HG03196 (cell line): Measurements from ENCODE around the gene MIEF2.
"Not testable (repeated sequence)": the region's sequence is repeated elsewhere in the genome, so short reads cannot be mapped to it uniquely, and the experiment has no call there.

Experiments used
- ATAC-seq: cut with Tn5 transposase; IDR thresholded peaks from one replicate; pipeline ENCODE4 v1.9.1; 2021; ENCODE audit not compliant: unreplicated experiment

Gene MIEF2, protein sequence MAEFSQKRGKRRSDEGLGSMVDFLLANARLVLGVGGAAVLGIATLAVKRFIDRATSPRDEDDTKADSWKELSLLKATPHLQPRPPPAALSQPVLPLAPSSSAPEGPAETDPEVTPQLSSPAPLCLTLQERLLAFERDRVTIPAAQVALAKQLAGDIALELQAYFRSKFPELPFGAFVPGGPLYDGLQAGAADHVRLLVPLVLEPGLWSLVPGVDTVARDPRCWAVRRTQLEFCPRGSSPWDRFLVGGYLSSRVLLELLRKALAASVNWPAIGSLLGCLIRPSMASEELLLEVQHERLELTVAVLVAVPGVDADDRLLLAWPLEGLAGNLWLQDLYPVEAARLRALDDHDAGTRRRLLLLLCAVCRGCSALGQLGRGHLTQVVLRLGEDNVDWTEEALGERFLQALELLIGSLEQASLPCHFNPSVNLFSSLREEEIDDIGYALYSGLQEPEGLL

DNA sequence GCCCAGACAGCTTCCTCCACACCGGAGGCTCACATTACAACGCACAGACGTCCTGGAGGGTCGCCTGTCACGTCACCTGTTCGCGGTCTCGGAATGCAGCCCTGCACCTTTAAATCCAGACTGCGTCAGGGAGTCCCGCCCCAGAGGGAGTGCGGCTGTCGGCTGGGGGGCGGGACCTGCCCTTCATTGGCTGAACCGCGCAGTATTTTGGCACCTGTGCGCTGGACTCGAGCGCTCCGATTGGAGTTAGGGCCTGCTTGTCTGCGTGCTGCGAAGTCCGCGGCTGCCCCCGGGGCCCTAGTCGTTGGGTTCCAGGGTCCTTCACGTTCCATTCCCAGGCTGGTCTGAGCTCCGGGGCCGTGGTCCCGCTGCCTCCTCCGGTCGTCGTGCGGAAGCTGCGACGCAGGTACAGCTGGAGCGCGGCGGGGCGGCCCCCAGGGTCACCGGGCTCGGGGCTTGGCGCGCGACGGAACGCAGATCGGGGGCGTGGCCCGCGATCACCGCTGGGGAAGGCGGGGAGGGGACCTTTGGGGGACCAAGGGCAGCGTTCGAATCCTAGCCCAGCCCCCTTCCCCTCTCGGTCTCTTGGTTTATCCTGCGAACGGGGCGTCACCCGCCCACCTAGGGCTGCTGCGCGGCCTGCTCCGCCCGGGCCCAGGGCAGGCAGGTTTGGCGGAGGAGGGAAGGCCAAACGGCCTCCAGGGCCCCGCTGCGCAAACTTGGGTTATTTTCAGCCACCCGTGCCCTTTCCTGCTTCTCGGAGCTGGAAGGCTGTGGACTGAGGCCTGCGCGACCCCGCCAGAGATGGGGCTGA is at the start of gene MIEF2:
Gene MIEF2, plus strand, starts transcription at position 331 of the 814 bp plus-strand sequence. CDS start 2,059 bp downstream, outside the sequence.
- ATAC-seq = peak; percentile 75

DNA sequence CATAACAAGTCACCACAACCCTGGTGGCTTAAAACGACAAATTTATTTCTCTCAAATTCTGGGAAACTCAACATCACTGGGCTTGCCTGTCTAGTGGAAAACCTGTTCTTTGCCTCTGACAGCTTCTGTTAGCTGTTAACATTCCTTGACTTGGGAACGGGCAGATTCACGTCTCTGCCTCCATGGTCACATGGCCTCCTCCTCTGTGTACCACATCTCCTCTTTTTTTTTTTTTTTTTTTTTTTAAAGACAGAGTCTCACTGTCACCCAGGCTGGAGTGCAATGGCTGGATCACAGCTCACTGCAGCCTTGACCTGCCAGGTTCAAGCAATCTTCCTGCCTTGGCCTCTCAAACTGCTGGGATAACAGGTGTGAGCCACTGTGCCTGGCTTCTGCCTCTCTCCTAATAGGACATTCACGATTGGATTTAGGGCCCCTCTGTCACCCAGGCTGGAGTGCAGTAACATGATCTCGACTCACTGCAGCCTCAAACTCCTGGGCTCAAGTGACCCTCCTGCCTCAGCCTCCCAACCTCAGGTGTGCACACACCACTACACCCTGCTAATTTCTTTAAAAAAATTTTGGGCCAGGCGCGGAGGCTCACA is 46.7 kb upstream of the MIEF2 start:
- ATAC-seq = no peak

DNA sequence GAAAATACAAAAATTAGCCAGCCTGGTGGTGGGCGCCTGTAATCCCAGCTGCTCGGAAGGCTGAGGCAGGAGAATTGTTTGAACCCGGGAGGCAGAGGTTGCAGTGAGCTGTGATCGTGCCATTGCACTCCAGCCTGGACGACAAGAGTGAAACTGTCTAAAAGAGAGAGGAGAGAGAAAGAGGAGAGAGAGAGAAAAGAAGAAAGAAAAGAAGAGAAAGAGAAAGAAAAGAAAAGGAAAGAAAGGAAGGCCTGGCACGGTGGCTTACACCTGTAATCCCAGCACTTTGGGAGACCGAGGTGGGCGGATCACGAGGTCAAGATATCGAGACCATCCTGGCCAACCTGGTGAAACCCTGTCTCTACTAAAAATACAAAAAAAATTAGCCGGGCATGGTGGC is 43.6 kb upstream of the MIEF2 start:
- not testable (repeated sequence) for ATAC-seq

DNA sequence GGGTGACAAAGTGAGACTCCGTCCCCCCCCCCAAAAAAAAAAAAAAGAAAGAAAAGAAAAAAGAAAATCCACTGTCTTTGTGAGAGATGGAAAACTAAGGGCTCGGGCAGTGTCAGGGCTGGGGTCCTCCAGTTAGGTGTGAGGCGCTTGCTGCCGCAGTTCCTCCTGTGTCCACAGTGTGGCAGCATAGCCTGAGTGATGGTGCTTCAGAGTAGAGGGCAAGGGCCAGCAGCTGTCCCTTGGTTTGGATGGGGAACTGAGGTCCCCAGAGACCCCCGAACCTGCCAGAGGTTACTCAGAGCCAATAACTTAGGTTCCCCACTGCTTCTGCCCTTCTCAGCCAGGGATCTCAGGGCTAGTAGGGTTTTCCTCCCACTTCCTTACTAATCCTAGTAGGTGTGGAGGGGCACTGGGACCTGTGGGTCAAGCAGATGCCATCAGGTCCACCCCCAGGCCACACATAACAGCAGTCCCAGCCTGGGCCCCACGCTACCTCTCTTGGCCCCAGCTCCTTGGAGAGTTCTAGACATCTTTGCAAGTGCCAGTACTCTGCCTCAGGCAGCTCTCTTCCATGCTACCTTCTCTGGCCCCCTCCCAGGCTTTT is 42.9 kb upstream of the MIEF2 start:
- no peak for ATAC-seq

DNA sequence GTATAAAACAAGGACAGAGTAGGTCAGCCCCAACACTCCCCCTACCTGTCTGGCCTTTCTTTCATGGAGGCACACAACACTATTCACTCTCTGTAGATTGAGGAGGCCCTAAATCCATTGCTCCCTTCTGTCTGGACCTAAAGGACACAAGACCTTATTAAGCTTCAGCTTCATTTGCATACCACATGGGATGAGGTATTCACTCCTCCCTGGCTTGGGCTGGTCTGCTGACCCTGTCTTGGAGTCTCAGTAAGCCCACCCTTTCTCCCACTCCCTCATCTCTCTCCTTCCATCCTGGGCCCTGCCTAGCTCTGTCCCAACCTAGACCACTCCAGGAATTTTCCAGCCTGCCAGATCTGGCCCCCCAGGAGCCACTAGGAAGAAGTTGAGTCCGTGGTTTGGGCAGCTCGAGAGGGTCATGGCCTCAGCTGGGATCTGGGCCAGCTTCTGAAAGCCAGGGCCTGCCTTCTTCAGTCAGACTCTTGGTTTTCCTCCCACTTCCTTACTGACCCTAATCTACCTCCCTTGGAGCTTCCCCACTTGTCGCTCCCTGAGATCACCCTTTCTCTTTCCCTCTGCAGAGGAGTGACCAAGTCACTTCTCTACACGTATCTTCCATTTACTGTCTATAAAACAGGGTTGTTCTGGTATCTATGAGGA is 41.6 kb upstream of the MIEF2 start:
- ATAC-seq = no peak

DNA sequence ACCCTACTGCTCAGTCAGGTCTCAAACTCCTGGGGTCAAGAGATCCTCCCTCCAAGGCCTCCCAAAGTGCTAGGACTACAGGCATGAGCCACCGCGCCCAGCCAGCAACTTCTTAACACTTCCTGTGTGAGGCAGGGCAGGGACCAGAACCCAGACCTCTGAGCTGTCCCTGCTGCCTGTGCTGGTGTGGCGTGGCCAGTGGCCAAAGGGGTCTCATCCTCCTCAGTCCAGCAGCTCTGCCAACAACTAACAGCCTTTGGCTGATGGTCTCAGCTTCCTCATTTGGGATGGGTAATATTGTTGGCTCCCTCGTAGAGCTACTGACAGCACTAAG is 36.4 kb upstream of the MIEF2 start:
- no peak for ATAC-seq

DNA sequence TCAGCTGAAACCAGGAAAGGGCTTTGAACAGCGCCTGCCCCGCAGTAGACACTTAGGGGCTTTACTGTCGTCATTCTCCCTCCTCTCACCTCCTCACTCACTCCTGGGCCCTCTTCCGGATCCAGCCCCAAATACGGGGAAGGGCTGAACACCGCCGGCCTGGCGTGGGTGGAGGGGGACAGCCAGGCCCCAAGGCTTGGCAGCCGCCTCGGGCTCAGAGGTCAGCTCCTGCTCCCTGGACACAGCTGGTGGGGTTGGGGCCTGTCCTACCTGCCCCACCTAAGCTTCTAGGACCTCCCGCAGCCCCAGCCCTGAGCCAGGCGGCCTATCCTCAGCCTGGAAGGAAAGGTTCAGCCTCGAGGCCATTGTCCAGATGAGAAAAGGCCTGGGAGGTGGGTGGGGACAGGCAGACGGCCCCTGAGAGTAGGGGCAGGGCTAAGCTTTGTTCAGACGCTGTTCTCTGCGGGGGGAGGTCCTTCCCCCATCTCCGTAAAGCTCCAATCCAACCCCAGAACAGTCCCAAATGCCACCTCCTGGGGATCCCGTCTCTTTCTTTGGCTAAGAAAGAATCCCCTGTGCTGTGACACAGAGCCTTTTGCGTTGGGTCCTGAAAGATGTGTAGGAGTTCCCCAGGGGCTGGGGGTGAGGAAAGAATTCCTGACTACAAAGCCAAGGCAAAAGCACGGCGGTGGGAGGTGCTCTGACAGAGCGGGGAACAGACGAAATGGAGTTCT is 35.9 kb upstream of the MIEF2 start:
- no peak for ATAC-seq

DNA sequence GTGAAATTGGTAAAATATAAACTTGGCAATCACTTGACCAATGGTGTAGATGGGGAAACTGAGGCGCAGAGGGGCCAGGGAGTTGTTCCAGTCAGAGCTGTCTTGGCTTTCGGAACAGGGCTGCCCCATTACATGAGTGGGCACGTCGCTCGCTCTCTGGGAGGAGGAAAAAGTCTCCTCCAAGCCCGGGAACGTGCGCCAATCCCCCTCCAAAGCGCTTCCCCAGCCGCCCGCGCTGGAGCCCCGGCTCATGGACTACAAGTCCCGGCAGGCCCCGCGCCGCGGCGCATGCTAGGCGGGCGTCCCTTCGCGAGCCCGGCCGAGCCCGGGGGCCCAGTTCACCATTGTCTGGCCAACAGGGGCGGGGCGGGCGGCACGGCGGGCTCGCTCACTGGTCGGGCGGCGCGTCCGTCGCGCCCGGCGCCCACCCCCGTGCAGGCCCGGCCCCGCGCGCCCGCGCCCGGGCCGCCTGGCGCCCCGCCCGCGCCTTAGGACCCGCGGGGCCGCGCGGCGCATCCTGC is 35.3 kb upstream of the MIEF2 start, which contains the start of gene LLGL1:
Gene LLGL1, plus strand, starts transcription at position 515 of the 521 bp plus-strand sequence. CDS start 48 bp downstream, outside the sequence.
- ATAC-seq = peak; percentile 77

DNA sequence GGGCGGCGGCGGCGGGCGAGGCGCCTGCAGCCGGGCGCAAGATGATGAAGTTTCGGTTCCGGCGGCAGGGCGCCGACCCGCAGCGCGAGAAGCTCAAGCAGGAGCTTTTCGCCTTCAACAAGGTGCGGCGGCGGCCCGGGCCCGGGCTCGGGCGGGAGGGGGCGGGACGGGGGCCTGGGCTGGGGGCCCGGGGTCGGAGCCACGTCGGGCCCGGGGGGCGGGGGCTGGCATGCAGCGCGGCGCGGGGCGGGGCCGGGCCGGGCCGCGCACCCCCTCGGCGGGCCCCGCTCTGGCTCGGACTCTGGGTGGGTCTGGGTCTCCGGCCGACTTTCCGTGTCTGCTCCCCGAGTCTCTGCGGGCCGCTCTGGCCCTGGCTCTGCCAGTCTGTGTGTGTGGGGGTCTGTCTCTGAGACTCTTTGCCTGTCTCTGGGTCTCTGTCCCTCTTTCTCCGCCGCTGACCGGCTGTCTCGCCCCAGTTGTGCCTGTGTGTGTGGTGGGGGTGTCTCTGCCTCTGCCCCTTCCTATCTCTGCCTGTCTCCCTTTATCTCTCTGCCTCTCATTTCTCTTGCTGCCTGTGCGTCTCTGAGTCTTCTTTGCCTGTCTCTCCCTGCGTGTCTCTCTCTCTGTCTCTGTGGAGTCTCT is 34.7 kb upstream of the MIEF2 start:
- no peak for ATAC-seq

DNA sequence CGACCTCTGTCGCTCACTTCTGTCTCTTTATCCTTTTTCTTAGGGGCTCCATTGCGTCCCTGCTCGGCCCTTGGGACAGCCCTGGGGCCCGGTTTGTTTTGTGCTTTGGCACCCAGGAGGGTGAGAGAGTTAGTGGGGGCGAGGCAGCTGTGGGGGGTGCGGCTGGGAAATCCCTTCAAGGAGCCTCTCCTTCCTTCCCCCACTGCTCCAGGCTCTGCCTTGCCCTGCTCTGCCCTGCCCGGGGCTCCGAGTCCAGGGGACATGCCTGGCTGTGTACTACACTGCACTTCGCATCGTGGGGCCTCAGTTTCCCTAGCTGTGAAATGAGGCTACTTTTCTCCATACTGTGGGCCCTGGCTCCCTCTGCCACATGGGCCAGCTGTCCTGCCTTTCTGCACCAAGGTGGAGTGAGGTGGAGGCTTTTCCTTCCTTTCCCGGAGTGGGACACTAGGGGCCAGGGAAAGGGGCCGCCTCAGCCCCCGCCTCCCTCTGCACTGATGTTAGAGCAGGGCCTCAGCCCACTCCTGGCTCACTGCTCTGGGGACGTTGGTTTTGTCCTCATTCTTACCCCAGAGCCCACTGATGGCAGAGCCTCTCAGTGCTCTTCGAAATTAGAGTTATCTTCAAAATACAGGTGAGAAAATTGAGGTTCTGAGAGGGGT is 34.0 kb upstream of the MIEF2 start:
- ATAC-seq = no peak

DNA sequence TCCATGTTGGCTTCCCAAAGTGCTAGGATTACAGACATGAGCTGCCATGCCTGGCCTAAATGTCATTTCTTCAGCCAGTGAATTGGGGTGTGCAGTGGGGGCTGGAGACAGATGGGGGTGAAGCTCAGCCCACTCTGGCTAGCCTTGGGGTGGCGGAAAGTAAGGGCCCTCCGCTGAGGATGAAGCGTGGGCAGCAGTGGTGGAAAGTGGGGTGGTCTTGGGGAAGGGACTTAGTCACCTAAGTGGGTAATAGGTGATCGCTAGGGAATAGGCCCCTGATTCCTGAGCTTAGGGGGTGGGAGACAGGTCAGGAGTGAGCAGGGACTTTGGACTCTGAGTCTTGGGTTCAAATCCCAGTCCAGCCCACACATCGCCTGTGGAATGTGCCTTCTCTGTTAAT is 32.8 kb upstream of the MIEF2 start:
- no peak for ATAC-seq

DNA sequence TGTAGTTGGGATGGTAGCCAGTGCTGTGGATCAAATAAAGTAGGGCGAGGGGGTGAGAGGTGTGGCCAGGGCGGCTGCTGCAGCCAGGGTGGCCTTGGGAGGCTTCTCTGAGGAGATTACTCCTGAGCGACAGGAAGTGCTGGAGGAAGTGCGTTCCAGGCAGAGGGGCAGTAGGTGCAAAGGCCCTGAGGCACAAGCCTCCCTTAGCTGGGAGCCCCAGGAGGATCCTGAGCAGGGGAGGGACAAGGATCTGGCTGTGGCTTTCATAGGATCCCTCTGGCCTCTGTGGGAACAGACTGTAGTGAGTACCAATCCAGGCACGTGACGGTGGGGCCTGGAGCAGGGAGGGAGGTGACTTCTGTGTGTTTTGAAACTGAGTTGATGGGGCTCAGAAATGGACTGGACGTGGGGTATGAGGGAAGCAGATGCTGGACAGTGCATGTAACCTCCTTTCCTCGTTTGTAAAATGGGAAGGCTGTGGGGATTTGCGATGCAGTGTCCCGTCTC is 32.2 kb upstream of the MIEF2 start:
- ATAC-seq = no peak

DNA sequence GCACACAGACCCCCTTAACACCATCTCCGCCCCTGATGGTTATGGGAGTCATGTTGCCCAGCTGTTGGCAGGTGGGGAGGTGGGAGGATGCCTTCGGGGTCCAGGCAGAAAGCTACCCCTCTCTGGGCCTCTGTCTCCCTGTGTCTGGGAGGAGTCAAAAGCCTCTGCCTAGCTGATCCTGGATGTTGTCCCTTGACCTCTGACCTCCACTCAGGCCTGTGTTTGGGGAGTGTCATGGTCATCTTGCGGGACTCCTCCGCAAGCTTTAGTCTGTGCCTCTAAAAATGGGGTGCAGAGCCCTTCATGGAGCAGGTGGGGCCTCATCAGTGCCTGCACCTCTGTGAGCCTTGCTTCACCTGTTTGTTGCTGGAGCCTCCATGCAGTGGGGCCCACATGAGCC is 31.2 kb upstream of the MIEF2 start:
- ATAC-seq = no peak

DNA sequence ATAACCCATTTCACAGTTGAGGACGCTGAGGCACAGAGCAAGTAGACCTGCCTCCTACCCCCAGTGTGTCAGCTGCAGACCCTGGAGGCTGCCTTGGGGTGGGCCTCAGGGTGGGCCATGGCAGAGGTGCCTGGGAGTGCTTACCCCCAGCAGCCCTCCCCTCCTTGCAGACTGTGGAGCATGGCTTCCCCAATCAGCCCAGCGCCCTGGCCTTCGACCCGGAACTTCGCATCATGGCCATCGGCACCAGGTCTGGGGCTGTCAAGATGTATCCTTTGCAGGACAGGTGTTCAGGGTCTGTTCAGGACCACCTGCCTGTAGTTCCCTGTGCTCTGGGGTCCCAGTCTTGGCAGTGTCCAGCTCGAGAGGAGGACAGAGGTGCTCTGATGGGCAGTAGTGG is 30.7 kb upstream of the MIEF2 start:
- no peak for ATAC-seq

DNA sequence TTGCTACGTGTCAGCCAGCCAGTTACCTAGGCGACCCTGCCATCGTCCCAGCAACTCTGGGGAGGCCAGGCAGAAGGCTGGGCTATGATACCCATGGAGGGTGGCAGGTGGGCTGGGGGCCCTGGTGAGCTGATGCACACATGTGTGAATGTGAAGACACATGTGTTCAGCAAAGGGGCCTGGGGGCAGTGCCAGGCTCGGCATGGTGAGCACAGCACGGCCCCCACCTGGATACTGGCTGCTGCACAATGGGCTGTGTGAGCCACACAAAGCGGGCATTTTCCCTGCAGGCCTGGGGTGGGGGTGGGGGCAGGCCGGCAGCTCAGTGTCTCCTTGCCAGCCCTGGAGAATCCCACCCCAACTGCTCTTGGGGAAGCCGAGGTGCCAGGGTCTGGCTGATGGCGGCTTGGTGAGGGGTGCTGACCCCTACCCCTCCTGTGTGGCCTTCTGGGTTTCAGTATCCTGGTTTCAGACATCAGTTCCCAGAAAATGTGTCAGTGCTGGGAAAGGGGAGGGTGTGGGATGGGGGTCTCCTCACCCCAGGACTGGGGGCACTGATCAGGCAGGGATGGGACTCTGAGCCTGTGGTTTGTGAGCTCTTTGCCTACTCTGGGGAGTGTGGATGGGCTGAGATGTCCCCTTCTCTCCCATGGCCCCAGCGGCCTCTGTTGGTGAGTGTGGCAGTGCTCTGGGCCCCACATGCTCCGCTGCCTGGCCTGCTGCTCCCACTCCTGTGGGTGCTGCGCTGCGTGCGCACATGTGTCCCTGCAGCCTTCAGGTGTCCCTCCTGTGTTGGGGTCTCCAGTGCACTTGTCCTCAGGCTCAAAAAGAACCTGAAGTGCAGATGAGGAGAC is 29.9 kb upstream of the MIEF2 start:
- ATAC-seq = no peak

DNA sequence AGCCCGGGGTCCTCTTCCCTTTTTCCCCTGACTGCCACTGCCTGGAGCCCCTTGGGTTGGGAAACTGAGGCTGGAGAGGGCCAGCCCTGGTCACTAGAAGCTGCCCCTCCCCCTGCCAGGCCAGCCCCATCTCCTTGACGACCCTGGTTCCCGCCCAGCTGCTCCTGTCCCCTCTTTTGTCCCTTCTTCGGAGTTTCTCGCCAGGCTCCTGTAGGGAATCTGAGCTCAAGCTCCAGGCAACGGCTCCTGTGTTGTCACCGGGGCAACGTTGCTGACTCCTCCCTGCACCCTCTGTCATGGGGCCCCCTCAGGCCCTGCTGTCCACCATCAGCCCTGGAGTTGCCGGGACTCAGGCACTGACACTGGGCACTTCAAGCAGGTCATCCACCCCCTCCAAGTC is 29.3 kb upstream of the MIEF2 start:
- no peak for ATAC-seq

DNA sequence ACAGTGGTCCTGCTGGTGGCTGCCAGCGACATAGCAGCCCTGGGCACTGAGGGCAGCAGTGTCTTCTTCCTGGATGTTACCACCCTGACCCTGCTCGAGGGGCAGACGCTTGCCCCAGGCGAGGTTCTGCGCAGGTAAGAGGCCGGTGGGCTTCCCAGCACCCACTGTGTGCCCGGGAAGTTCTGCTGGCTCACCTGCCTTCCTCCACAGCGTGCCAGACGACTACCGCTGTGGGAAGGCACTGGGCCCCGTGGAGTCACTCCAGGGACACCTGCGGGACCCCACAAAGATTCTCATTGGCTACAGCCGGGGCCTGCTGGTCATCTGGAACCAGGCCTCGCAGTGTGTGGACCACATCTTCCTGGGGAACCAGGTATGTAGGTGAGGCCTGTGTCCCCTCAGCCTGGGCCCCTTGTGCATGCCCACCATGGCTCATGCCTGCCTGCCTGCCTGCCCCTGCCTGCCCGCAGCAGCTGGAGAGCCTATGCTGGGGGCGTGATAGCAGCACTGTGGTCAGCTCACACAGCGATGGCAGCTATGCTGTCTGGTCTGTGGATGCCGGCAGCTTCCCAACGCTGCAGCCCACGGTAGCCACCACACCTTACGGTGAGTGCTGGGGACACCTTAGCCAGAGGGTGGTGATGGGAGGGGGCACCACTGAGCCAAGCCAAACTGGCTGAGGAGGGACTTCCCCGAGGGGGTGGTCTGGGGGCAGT is 26.5 kb upstream of the MIEF2 start:
- no peak for ATAC-seq
